Glutamatergic neuron (in vitro differentiated cells): ENCODE results near the gene PAAF1. TPM values are rescaled to one million over a fixed set of nuclear protein-coding genes. Genes with fewer than 3 reads are reported as not detected.

ENCODE experiments used
- DNase-seq: peaks from one replicate; pipeline ENCODE4 v3.0.0; 2022
- H3K27ac Mint-ChIP-seq: one replicate; pipeline ENCODE4 v1.8.0; 2020; ENCODE audit warnings: mild to moderate bottlenecking, mixed read lengths, inconsistent platforms; ENCODE audit not compliant: unreplicated experiment
- H3K27me3 Mint-ChIP-seq: one replicate; pipeline ENCODE4 v1.8.0; 2020; ENCODE audit warnings: mild to moderate bottlenecking, moderate library complexity, mixed read lengths, inconsistent platforms; ENCODE audit not compliant: unreplicated experiment
- H3K36me3 Mint-ChIP-seq: one replicate; pipeline ENCODE4 v1.8.0; 2020; ENCODE audit warnings: mild to moderate bottlenecking, mixed read lengths, inconsistent platforms; ENCODE audit not compliant: unreplicated experiment
- H3K4me1 Mint-ChIP-seq: one replicate; pipeline ENCODE4 v1.8.0; 2020; ENCODE audit warnings: mild to moderate bottlenecking, low read depth, mixed read lengths, inconsistent platforms; ENCODE audit not compliant: unreplicated experiment
- H3K4me3 Mint-ChIP-seq: one replicate; pipeline ENCODE4 v1.8.0; 2020; ENCODE audit warnings: mild to moderate bottlenecking, mixed read lengths, inconsistent platforms; ENCODE audit not compliant: unreplicated experiment
- H3K9me3 Mint-ChIP-seq: one replicate; pipeline ENCODE4 v1.8.0; 2020; ENCODE audit warnings: mild to moderate bottlenecking, moderate library complexity, mixed read lengths, inconsistent platforms; ENCODE audit not compliant: unreplicated experiment
- total RNA-seq: library from RNA; stranded (reverse); fragmentation: NEBNext Ultra II Directional; extraction: Animal tissue kit (Norgen Biotek cat#: 25700); gene quantifications from one replicate; pipeline ENCODE4 v1.2.1, GENCODE V29; 2021; ENCODE audit not compliant: unreplicated experiment
- TF ChIP-seq, protein P1 (sequence below): fragments of 200-600 bp; sonication (generic); IDR thresholded peaks from one replicate; pipeline ENCODE4 v1.5.0; 2021; ENCODE audit not compliant: partially characterized antibody, unreplicated experiment

Gene PAAF1
- total RNA-seq, 1 donor from 2014 or later = 24.6 TPM

DNA sequence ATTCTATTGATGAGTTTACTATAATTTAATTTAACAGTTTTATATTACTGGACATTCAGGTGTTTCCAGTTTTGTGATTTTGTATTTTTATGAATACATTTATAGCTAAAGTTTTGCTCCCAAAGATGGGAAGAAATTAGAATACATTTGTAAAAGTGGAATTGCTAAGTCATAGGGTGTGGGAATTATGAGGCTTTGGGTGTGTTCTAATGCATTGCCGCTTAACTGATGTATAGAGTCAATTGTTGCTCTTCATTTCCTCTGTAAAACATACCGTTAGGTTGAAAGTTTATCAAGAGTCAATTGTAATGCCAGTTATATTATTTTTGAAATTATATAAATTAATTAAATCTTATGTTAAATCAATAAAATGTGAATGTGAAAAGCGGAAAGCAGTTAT lies 16.2 kb downstream of the PAAF1 start:
- no peak for DNase-seq
- Mint-ChIP-seq H3K27ac (no peak overlapping the region), H3K4me1 (no peaks in the 10 kb centered on the region), H3K9me3 (no peaks in the 10 kb centered on the region), H3K27me3 (no peaks in the 10 kb centered on the region), H3K36me3 (peaks cover 5% of the 10 kb centered on the region), H3K4me3 (no peak overlapping the region)
- TF ChIP-seq, protein P1, sequence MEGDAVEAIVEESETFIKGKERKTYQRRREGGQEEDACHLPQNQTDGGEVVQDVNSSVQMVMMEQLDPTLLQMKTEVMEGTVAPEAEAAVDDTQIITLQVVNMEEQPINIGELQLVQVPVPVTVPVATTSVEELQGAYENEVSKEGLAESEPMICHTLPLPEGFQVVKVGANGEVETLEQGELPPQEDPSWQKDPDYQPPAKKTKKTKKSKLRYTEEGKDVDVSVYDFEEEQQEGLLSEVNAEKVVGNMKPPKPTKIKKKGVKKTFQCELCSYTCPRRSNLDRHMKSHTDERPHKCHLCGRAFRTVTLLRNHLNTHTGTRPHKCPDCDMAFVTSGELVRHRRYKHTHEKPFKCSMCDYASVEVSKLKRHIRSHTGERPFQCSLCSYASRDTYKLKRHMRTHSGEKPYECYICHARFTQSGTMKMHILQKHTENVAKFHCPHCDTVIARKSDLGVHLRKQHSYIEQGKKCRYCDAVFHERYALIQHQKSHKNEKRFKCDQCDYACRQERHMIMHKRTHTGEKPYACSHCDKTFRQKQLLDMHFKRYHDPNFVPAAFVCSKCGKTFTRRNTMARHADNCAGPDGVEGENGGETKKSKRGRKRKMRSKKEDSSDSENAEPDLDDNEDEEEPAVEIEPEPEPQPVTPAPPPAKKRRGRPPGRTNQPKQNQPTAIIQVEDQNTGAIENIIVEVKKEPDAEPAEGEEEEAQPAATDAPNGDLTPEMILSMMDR = no peak

DNA sequence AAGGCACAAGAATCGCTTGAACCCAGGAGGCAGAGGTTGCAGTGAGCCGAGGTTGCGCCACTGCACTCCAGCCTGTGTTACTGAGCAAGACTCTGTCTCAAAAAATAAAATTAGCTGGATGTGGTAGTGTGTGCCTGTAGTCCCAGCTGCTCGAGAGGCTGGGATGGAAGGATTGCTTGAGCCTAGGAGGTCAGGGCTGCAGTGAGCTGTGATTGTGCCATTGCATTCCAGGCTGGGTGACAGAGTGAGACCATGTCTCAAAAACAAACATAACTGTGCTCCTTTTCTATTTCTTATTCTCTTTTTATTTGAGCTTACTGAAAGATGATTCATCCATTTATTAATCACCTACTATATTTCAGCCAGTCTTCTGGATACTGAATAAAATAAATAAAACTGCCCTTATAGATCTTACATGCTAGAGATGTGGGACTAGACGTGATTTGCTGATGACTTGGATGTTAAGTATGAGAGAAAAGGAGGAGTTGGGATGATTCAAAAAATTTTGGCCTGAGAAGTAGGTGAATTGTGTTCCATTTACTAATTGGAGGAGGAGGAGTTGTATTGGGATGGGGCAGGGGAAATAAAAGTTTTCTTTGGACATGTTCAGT lies 18.0 kb downstream of the PAAF1 start:
- no peaks in the 10 kb centered on the region for H3K4me1 Mint-ChIP-seq
- peaks cover 10% of the 10 kb centered on the region for H3K36me3 Mint-ChIP-seq
- TF ChIP-seq, protein P1 = no peak
- no peak overlapping the region for H3K27ac Mint-ChIP-seq
- DNase-seq = no peak
- H3K9me3 Mint-ChIP-seq = no peaks in the 10 kb centered on the region
- no peaks in the 10 kb centered on the region for H3K27me3 Mint-ChIP-seq
- no peak overlapping the region for H3K4me3 Mint-ChIP-seq

DNA sequence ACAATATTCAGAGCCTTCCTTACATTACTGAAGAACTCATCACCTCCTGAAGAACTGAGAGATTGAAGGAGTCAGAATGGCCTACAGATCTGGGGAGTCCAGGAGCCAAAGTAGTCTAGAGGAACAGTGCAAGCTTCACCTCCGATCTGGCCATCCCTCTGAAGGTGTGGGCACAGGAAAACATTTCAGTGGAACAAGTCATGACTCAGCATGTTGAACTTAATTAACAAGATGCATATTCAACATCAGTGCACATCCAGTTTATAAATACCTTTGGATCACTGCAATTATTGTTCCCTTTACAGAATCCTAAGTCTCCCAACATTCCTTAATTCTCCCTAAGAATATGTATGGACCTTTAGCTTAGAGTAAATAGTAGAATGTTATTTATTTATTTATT lies 25.5 kb downstream of the PAAF1 start:
- TF ChIP-seq, protein P1 = no peak
- H3K9me3 Mint-ChIP-seq = no peaks in the 10 kb centered on the region
- H3K27me3 Mint-ChIP-seq = no peaks in the 10 kb centered on the region
- peaks cover 5% of the 10 kb centered on the region for H3K36me3 Mint-ChIP-seq
- no peak overlapping the region for H3K4me3 Mint-ChIP-seq
- DNase-seq = no peak
- H3K4me1 Mint-ChIP-seq = no peaks in the 10 kb centered on the region
- no peak overlapping the region for H3K27ac Mint-ChIP-seq

DNA sequence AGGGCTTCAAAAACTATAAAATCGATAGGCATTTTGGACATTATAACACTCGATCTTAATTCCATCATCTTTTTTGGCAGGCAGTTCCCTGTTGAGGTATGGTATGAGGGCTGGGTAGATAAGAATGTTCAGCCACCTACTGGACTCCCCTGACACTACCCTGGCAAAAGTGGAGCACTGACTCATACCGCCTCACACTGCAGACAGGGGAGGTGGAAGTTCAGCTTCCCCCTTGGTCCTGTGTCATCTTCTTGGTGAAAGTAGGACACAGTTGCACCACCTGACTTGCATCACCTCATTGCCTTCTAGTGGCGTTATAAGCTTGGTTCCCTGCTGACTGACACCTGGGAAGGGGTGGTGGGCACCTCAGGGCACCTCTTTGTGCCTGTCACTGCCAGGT lies 30.4 kb downstream of the PAAF1 start:
- Mint-ChIP-seq H3K27ac (no peak overlapping the region), H3K27me3 (no peaks in the 10 kb centered on the region), H3K4me1 (no peaks in the 10 kb centered on the region), H3K36me3 (no peaks in the 10 kb centered on the region), H3K4me3 (no peak overlapping the region), H3K9me3 (no peaks in the 10 kb centered on the region)
- TF ChIP-seq, protein P1 = no peak
- no peak for DNase-seq

DNA sequence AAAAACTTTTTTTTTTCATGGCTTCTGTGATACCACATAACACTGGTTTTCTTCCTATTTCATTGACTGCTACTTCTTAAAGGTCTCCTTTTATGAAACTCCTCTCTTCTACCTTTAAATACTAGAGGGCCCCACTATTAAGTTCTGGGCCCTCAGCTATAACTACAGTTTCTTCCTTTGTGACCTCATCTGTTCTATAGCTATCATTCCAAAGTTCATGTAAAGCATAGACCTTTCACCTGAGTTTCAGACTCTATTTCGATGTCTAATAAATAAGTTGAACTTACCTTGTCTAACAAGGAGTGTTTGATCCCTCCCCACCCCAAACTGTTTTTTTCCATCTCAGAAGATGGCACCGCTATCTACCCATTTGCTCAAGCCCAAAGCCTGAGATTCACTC lies 35.2 kb downstream of the PAAF1 start:
- no peaks in the 10 kb centered on the region for H3K27me3 Mint-ChIP-seq
- H3K36me3 Mint-ChIP-seq = no peaks in the 10 kb centered on the region

More for the DNA sequence above, 35.2 kb downstream of the PAAF1 start:
- H3K4me1 Mint-ChIP-seq = no peaks in the 10 kb centered on the region
- DNase-seq = no peak
- H3K9me3 Mint-ChIP-seq = no peaks in the 10 kb centered on the region
- TF ChIP-seq, protein P1 = no peak
- no peak overlapping the region for H3K27ac Mint-ChIP-seq
- H3K4me3 Mint-ChIP-seq = no peak overlapping the region
